NCI-H2171 (cell line): ENCODE results near the gene ZNF462.

ENCODE experiments used
- DNase-seq: peaks from one replicate; lab custom pipeline; 2025; lab: John Stamatoyannopoulos, UW

Gene ZNF462

GRCh38 chr9:107060062-107060461 is 197.1 kb downstream of the ZNF462 start:
- DNase-seq = no peak
